Small intestine (tissue), 7 donors: ENCODE data around the gene CD58. TPM values are rescaled to one million over a fixed set of nuclear protein-coding genes. Genes with fewer than 3 reads are reported as not detected.
"Not testable (repeated sequence)": the region's sequence is repeated elsewhere in the genome, so short reads cannot be mapped to it uniquely, and the experiment has no call there.

Source experiments
- DNase-seq, 2 donors: peaks; one replicate each; pipeline versions ENCODE4 v3.0.0 to v3.0.0-alpha.2; 2013
- FAIRE-seq: peaks from 2 replicates; lab custom pipeline; 2012; peaks lifted over from hg19 to GRCh38; lab: Jason Lieb, UNC
- H3K27ac ChIP-seq, 3 donors: one replicate each; pipeline ENCODE4 v1.5.1; 2013; ENCODE audit warnings: low read length in 2 of 3, mild to moderate bottlenecking in 2 of 3, control low read depth in 1 of 3, inconsistent platforms in 1 of 3, low read depth in 1 of 3, moderate library complexity in 1 of 3
- H3K27me3 ChIP-seq, 3 donors: one replicate each; pipeline ENCODE4 v1.6.1; 2013; ENCODE audit warnings: low read length in 3 of 3, inconsistent platforms in 1 of 3; ENCODE audit not compliant: control insufficient read depth in 3 of 3, insufficient read depth in 3 of 3
- H3K36me3 ChIP-seq, 3 donors: one replicate each; pipeline ENCODE4 v1.6.1; 2013; ENCODE audit warnings: low read length in 3 of 3, inconsistent platforms in 1 of 3, low read depth in 1 of 3, mild to moderate bottlenecking in 1 of 3, moderate library complexity in 1 of 3; ENCODE audit not compliant: control insufficient read depth in 3 of 3, insufficient read depth in 2 of 3
- H3K4me1 ChIP-seq, 3 donors: one replicate each; pipeline ENCODE4 v1.6.1; 2013; ENCODE audit warnings: low read length in 2 of 3, inconsistent platforms in 1 of 3, low read depth in 1 of 3, mild to moderate bottlenecking in 1 of 3, moderate library complexity in 1 of 3; ENCODE audit not compliant: control insufficient read depth in 3 of 3, insufficient read depth in 2 of 3
- H3K4me3 ChIP-seq, 3 donors: one replicate each; pipeline ENCODE4 v1.5.1; 2013; ENCODE audit warnings: low read length in 3 of 3, control low read depth in 1 of 3, inconsistent platforms in 1 of 3, low read depth in 1 of 3, mild to moderate bottlenecking in 1 of 3, moderate library complexity in 1 of 3
- H3K9me3 ChIP-seq, 2 donors: one replicate each; pipeline ENCODE4 v1.6.1; 2013; ENCODE audit warnings: low read depth in 1 of 2, low read length in 1 of 2; ENCODE audit not compliant: control insufficient read depth in 2 of 2, insufficient read depth in 1 of 2
- WGBS, 3 donors: extraction: QIAGEN DNeasy Blood & Tissue Kit; methylation state at CpG; one replicate each; pipeline ENCODE4 v1.1.7; 2013; 5-methylcytosine and 5-hydroxymethylcytosine counted together
- polyA plus RNA-seq, 4 donors: library from polyadenylated mRNA; stranded (reverse) in 3 of 4; unstranded in 1 of 4; fragments of 200-250 nt in 3 of 4; fragments of 120-200 nt in 1 of 4; gene quantifications; one replicate each; pipeline versions ENCODE4 v1.2.1 to v1.2.3, GENCODE V29; 2013
- donor health status: healthy with polysubstance abuse.
- donor health status: control.
- donor health status: control.
- donor health status: Bipolar disorder and iron deficiency.
- donor health status: healthy.

The CD58 gene
- polyA plus RNA-seq, 4 donors: 28.4 to 40.8 (median 29.6) TPM

- not testable (repeated sequence) for DNase-seq, H3K27ac ChIP-seq, H3K4me1 ChIP-seq, H3K27me3 ChIP-seq, H3K4me3 ChIP-seq, H3K9me3 ChIP-seq, FAIRE-seq
- peaks cover 0 to 21% (median 0%) of the 10 kb centered on the region in 3 donors for H3K36me3 ChIP-seq
- WGBS, 3 donors: 91 to 95% (median 93%) methylated on average over 9 to 12 of the region's 12 CpGs
These were observed 37.3 kb upstream of the CD58 start for GRCh38 chr1:116608151-116608550.

- H3K4me1 ChIP-seq, DNase-seq, H3K27me3 ChIP-seq, H3K27ac ChIP-seq, FAIRE-seq, H3K4me3 ChIP-seq, H3K9me3 ChIP-seq: not testable (repeated sequence)
- WGBS, 3 donors: 60 to 83% (median 79%) methylated on average over 1 of the region's 1 CpG
- H3K36me3 ChIP-seq: peaks cover 0 to 18% (median 0%) of the 10 kb centered on the region in 3 donors
These were observed 36.6 kb upstream of the CD58 start for GRCh38 chr1:116607463-116607862.

- H3K4me1 ChIP-seq, FAIRE-seq, H3K4me3 ChIP-seq, H3K9me3 ChIP-seq, DNase-seq, H3K27ac ChIP-seq, H3K27me3 ChIP-seq: not testable (repeated sequence)
- WGBS, 3 donors: 76 to 92% (median 82%) methylated on average over 6 to 7 of the region's 8 CpGs
- peaks cover 0 to 15% (median 0%) of the 10 kb centered on the region in 3 donors for H3K36me3 ChIP-seq
These were observed 35.2 kb upstream of the CD58 start for GRCh38 chr1:116606067-116606466.

- FAIRE-seq: no peak
- H3K27me3 ChIP-seq: no peaks in the 10 kb centered on the region
- no peak overlapping the region for H3K4me3 ChIP-seq
- WGBS, 3 donors: 91 to 96% (median 96%) methylated on average over 1 of the region's 1 CpG
- no peaks in the 10 kb centered on the region for H3K9me3 ChIP-seq
- peaks cover 0 to 16% (median 0%) of the 10 kb centered on the region in 3 donors for H3K36me3 ChIP-seq
- peaks cover 0 to 3% (median 0%) of the 10 kb centered on the region in 3 donors for H3K4me1 ChIP-seq
- H3K27ac ChIP-seq: no peak overlapping the region
- no peak for DNase-seq
These were observed 34.5 kb upstream of the CD58 start for GRCh38 chr1:116605315-116605714.

- FAIRE-seq, DNase-seq, H3K4me3 ChIP-seq, H3K4me1 ChIP-seq, H3K27ac ChIP-seq, H3K27me3 ChIP-seq, H3K9me3 ChIP-seq: not testable (repeated sequence)
- 86 to 95% (median 88%) methylated on average over 6 of the region's 6 CpGs for WGBS, 3 donors
- peaks cover 0 to 23% (median 0%) of the 10 kb centered on the region in 3 donors for H3K36me3 ChIP-seq
These were observed 33.6 kb upstream of the CD58 start for GRCh38 chr1:116604408-116604807.

GRCh38 chr1:116603646-116604045 lies 32.8 kb upstream of the CD58 start:
- H3K4me1 ChIP-seq, H3K9me3 ChIP-seq, H3K4me3 ChIP-seq, DNase-seq, H3K27me3 ChIP-seq, FAIRE-seq, H3K27ac ChIP-seq: not testable (repeated sequence)
- H3K36me3 ChIP-seq: peaks cover 0 to 23% (median 0%) of the 10 kb centered on the region in 3 donors
- 92 to 97% (median 95%) methylated on average over 16 to 21 of the region's 21 CpGs for WGBS, 3 donors

- FAIRE-seq: not testable (repeated sequence)
- peaks cover 0 to 18% (median 0%) of the 10 kb centered on the region in 3 donors for H3K36me3 ChIP-seq
- 85 to 100% (median 96%) methylated on average over 1 to 2 of the region's 2 CpGs for WGBS, 3 donors
These were observed 28.5 kb upstream of the CD58 start for GRCh38 chr1:116599369-116599768.

GRCh38 chr1:116598420-116599036 lies 27.7 kb upstream of the CD58 start:
- Histone ChIP-seq H3K4me1 (peaks cover 0 to 32% (median 4%) of the 10 kb centered on the region in 3 donors), H3K36me3 (peaks cover 0 to 13% (median 0%) of the 10 kb centered on the region in 3 donors), H3K27ac (peak overlapping the region in 2 of 3 donors; percentile 64 to 89)
- not testable (repeated sequence) for FAIRE-seq, H3K4me3 ChIP-seq, H3K9me3 ChIP-seq, H3K27me3 ChIP-seq
- 32 to 68% (median 48%) methylated on average over 11 of the region's 11 CpGs for WGBS, 3 donors
- DNase-seq: peak in 1 of 2 donors; percentile 77

More at GRCh38 chr1:116599369-116599768, 28.5 kb upstream of the CD58 start:
- H3K4me3 ChIP-seq, H3K27ac ChIP-seq, DNase-seq, H3K9me3 ChIP-seq, H3K27me3 ChIP-seq: not testable (repeated sequence)
- H3K4me1 ChIP-seq: peaks cover 0 to 32% (median 4%) of the 10 kb centered on the region in 3 donors
